ENCODE results near the gene DUSP7.

DNA sequence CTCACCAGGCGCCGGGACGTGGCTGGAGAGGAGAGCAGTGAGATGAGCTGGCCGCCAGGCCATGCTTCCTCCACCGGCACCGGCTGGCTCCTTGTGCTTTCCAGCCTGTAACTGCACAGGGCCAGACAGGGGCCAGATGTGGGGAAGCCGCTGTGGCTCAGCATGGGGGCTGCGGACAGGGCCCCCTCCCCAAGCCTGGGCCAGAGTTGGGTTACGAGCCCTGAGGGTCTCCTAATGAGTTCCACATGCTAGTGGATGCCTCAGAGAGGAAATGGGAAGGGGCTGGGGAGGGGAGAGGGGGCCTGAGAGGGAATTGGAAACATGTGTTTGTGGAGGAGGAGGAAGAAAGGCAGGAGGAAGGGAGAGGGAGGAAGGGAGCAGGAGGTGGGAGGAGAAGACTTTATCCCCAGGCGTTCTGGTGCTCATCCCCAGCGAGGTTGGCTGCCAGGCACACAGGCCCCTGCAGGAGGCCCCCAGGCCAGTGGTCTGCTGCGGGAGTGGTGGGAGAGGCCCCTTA is 11.7 kb upstream of the DUSP7 start:
- TF ChIP-seq POLR2A (IDR thresholded peaks at IDR 0.05) (no peak), POLR2AphosphoS5 (IDR thresholded peaks at IDR 0.05) (no peak)
- TF ChIP-seq, protein P1, sequence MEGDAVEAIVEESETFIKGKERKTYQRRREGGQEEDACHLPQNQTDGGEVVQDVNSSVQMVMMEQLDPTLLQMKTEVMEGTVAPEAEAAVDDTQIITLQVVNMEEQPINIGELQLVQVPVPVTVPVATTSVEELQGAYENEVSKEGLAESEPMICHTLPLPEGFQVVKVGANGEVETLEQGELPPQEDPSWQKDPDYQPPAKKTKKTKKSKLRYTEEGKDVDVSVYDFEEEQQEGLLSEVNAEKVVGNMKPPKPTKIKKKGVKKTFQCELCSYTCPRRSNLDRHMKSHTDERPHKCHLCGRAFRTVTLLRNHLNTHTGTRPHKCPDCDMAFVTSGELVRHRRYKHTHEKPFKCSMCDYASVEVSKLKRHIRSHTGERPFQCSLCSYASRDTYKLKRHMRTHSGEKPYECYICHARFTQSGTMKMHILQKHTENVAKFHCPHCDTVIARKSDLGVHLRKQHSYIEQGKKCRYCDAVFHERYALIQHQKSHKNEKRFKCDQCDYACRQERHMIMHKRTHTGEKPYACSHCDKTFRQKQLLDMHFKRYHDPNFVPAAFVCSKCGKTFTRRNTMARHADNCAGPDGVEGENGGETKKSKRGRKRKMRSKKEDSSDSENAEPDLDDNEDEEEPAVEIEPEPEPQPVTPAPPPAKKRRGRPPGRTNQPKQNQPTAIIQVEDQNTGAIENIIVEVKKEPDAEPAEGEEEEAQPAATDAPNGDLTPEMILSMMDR (IDR thresholded peaks at IDR 0.05) = no peak
